PC-3 (cell line): ENCODE results near the gene NFATC2. TPM values are rescaled to one million over a fixed set of nuclear protein-coding genes. Genes with fewer than 3 reads are reported as not detected.
A peak's percentile ranks its signal among the peaks of the same experiment; 100 is the strongest.

ENCODE experiments used
- ATAC-seq: fragments of 200-7000 bp; cut with Tn5 transposase; 2 replicates; pipeline ENCODE4 v1.9.1; 2020; ENCODE audit warnings: mild to moderate bottlenecking, moderate library complexity
- BruUV-seq: library from RNA; stranded (reverse); fragments of 400-500 nt; replicated peaks from 2 replicates; lab custom pipeline; 2021; lab: Mats Ljungman, UMichigan
- CTCF ChIA-PET: fragments of 300-600 bp; sonication (Branson Sonifier 250); formaldehyde crosslinking; loops from one replicate; lab custom pipeline; 2022; ENCODE audit warnings: antibody characterized with exemption; lab: Charles Lee
- POLR2A ChIA-PET: fragments of 300-600 bp; sonication (Branson Sonifier 250); formaldehyde crosslinking; loops from one replicate; lab custom pipeline; 2022; ENCODE audit warnings: antibody characterized with exemption; ENCODE audit not compliant: unreplicated experiment; lab: Charles Lee
- DNase-seq: peaks from one replicate; pipeline ENCODE4 v3.0.0-alpha.2; 2015
- H2AFZ ChIP-seq: fragments of 300-600 bp; sonication (generic); 2 replicates; pipeline ENCODE4 v1.6.0; 2016; ENCODE audit warnings: antibody characterized with exemption, low read length
- H3F3A ChIP-seq: fragments of 300-600 bp; sonication (generic); one replicate; pipeline ENCODE4 v1.6.0; 2017; ENCODE audit warnings: antibody characterized with exemption, low read length, control low read depth, mild to moderate bottlenecking; ENCODE audit not compliant: unreplicated experiment
- H3K27ac ChIP-seq: fragments of 300-600 bp; sonication (generic); 2 replicates; pipeline ENCODE4 v1.5.1; 2016; ENCODE audit warnings: mild to moderate bottlenecking, low read length
- H3K27me3 ChIP-seq: fragments of 300-600 bp; sonication (generic); 2 replicates; pipeline ENCODE4 v1.6.1; 2016; ENCODE audit warnings: low read length, mixed read lengths
- H3K36me3 ChIP-seq: fragments of 300-600 bp; sonication (generic); 2 replicates; pipeline ENCODE4 v1.6.1; 2016; ENCODE audit warnings: low read depth, mixed run types, low read length, mixed read lengths
- H3K4me1 ChIP-seq: fragments of 300-600 bp; sonication (generic); 2 replicates; pipeline ENCODE4 v1.5.1; 2016; ENCODE audit warnings: low read length; ENCODE audit not compliant: insufficient read depth
- H3K4me2 ChIP-seq: fragments of 300-600 bp; sonication (generic); 2 replicates; pipeline ENCODE4 v1.6.0; 2016; ENCODE audit warnings: low read length
- H3K4me3 ChIP-seq: fragments of 300-600 bp; sonication (generic); 2 replicates; pipeline ENCODE4 v1.5.1; 2016; ENCODE audit warnings: mild to moderate bottlenecking, low read length, mixed read lengths
- H3K79me2 ChIP-seq: fragments of 300-600 bp; sonication (generic); 2 replicates; pipeline ENCODE4 v1.6.1; 2017; ENCODE audit warnings: low read length, mixed read lengths
- H3K9ac ChIP-seq: fragments of 300-600 bp; sonication (generic); 2 replicates; pipeline ENCODE4 v1.6.0; 2016; ENCODE audit warnings: mild to moderate bottlenecking, low read length
- H3K9me2 ChIP-seq: fragments of 300-600 bp; sonication (generic); replicated peaks from 2 replicates; pipeline ENCODE4 v1.6.1; 2016; ENCODE audit warnings: mixed run types, low read length, mixed read lengths
- H3K9me3 ChIP-seq: fragments of 300-600 bp; sonication (generic); 2 replicates; pipeline ENCODE4 v1.6.1; 2016; ENCODE audit warnings: low read length, mixed read lengths
- H4K20me1 ChIP-seq: fragments of 300-600 bp; sonication (generic); 2 replicates; pipeline ENCODE4 v1.6.1; 2016; ENCODE audit warnings: low read length, mixed read lengths
- EZH2 ChIP-seq: fragments of 300-600 bp; sonication (generic); IDR thresholded peaks from one replicate; pipeline ENCODE4 v1.6.1; 2017; ENCODE audit warnings: antibody characterized with exemption, mild to moderate bottlenecking, low read length; ENCODE audit not compliant: unreplicated experiment
- EZH2phosphoT487 ChIP-seq: fragments of 300-600 bp; sonication (generic); IDR thresholded peaks from 2 replicates; pipeline ENCODE4 v1.6.1; 2018; ENCODE audit warnings: mild to moderate bottlenecking, antibody characterized with exemption, low read length, borderline replicate concordance
- intact Hi-C: fragments of 100-400 bp; cut with micrococcal nuclease; formaldehyde crosslinking; loops from 2 replicates; pipeline ENCODE4 v1.9.0; 2023
- total RNA-seq: library from RNA; depleted of rRNA; stranded (reverse); fragments of >200 nt; gene quantifications from 2 replicates; pipeline ENCODE4 v1.2.3, GENCODE V29; 2014
- TF ChIP-seq, protein P1 (sequence below): fragments of 300-600 bp; sonication (generic); conservative IDR thresholded peaks from 2 replicates; pipeline ENCODE4 v1.5.1; 2017; ENCODE audit warnings: antibody characterized with exemption, low read depth, mild to moderate bottlenecking, low read length

NFATC2 gene
- total RNA-seq, 1 experiment from 2014 or later, result 12.9 TPM

DNA sequence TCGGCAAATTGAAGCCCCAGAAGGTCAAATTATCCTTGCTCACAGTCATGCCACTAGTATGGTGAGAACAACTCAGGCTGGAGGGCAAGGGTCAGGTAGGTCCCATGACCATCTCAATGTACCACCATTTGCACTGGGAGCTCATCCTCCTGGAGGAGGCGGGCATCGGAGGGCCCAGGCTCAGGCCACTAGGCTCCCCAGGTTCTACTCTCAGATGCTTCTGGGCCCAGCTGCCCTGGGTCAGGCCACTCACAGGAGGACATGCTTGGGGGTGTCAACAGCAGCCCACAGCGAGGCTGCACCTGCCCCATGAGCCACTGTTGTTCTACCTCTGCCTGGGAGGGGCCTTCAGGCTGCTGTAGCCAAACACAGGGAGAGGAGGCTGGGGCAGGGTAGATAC lies 39.1 kb downstream of the NFATC2 start:
- ChIA-PET POLR2A (no interaction called here), CTCF (no interaction called here)
- H3K9me3 ChIP-seq, result no peaks in the 10 kb centered on the region
- H3K27ac ChIP-seq, result no peak overlapping the region
- no peak overlapping the region for H3K4me2 ChIP-seq
- H3K4me3 ChIP-seq, result no peak overlapping the region
- ATAC-seq, result no peak
- intact Hi-C loops, result no loop called here
- no peaks in the 10 kb centered on the region for H3K4me1 ChIP-seq
- BruUV-seq, result no TSS peak
- TF ChIP-seq, protein P1, sequence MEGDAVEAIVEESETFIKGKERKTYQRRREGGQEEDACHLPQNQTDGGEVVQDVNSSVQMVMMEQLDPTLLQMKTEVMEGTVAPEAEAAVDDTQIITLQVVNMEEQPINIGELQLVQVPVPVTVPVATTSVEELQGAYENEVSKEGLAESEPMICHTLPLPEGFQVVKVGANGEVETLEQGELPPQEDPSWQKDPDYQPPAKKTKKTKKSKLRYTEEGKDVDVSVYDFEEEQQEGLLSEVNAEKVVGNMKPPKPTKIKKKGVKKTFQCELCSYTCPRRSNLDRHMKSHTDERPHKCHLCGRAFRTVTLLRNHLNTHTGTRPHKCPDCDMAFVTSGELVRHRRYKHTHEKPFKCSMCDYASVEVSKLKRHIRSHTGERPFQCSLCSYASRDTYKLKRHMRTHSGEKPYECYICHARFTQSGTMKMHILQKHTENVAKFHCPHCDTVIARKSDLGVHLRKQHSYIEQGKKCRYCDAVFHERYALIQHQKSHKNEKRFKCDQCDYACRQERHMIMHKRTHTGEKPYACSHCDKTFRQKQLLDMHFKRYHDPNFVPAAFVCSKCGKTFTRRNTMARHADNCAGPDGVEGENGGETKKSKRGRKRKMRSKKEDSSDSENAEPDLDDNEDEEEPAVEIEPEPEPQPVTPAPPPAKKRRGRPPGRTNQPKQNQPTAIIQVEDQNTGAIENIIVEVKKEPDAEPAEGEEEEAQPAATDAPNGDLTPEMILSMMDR, result no peak
- TF ChIP-seq EZH2phosphoT487 (no peak), EZH2 (no peak)
- no peak overlapping the region for H2AFZ ChIP-seq
- no peaks in the 10 kb centered on the region for H3K36me3 ChIP-seq
- H3K9me2 ChIP-seq, result no peaks in the 10 kb centered on the region
- H3F3A ChIP-seq, result no peaks in the 10 kb centered on the region
- no peak for DNase-seq
- no peak overlapping the region for H3K9ac ChIP-seq
- no peaks in the 10 kb centered on the region for H3K27me3 ChIP-seq
- no peaks in the 10 kb centered on the region for H3K79me2 ChIP-seq
- H4K20me1 ChIP-seq, result no peaks in the 10 kb centered on the region

DNA sequence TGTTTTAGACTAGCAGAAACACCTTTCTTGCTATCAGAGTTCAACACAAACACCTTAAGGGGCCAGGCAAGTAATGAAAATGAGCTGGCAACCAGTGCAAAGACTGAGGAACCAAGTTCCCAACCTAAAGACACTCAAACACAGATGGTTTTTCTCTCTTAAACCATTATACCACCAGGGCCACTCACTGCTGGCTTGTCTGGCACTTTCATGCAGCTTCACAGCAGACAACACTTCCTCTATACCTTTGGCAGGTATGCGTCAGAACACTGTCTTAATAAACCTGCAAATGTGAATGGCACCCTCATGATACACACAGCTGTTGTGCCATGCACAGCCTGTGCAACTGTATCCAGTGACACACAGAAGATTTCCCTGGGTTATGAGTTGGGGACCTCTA lies 41.6 kb downstream of the NFATC2 start:
- ChIA-PET POLR2A (no interaction called here), CTCF (no interaction called here)

DNA sequence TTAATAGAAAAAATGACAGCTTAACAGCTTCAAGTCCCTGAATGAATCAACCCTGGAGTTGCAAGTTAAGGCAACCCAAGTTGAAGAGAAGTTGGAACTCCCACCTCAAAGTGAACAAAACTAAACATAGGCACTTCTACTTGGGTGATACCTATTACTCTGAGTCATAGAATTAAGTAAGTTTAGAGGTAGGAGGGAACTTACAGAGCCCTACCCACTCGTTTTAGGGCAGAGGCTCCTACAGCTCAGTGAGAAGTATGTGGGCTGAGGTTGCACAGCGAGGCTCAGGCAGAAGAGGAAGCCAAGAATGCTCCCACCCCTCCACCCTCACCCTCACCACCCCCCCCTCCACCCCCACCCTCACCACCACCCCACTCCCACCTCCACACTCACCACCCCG lies 42.2 kb downstream of the NFATC2 start:
- H2AFZ ChIP-seq, result no peak overlapping the region
- H4K20me1 ChIP-seq, result no peaks in the 10 kb centered on the region
- no peaks in the 10 kb centered on the region for H3K4me1 ChIP-seq
- POLR2A ChIA-PET, result no interaction called here
- H3K4me2 ChIP-seq, result no peak overlapping the region
- no peaks in the 10 kb centered on the region for H3K79me2 ChIP-seq
- TF ChIP-seq, protein P1, result no peak
- TF ChIP-seq EZH2, result no peak
- no peak for TF ChIP-seq EZH2phosphoT487
- no TSS peak for BruUV-seq
- H3K9ac ChIP-seq, result no peak overlapping the region
- CTCF ChIA-PET, result no interaction called here
- no peaks in the 10 kb centered on the region for H3F3A ChIP-seq
- no peaks in the 10 kb centered on the region for H3K9me3 ChIP-seq
- ATAC-seq (peak; percentile 49), DNase-seq (peak; percentile 44)
- H3K4me3 ChIP-seq, result no peak overlapping the region
- H3K9me2 ChIP-seq, result no peaks in the 10 kb centered on the region
- H3K27ac ChIP-seq, result no peak overlapping the region
- no peaks in the 10 kb centered on the region for H3K27me3 ChIP-seq
- no peaks in the 10 kb centered on the region for H3K36me3 ChIP-seq
- intact Hi-C loops, result no loop called here

More for the DNA sequence above, 41.6 kb downstream of the NFATC2 start:
- TF ChIP-seq, protein P1, result no peak
- TF ChIP-seq EZH2phosphoT487, result no peak
- no peak for TF ChIP-seq EZH2
- H3K36me3 ChIP-seq, result no peaks in the 10 kb centered on the region
- no peak; the same call in 1 of the 2 replicates for ATAC-seq
- H3K9ac ChIP-seq, result no peak overlapping the region
- BruUV-seq, result no TSS peak
- H4K20me1 ChIP-seq, result no peaks in the 10 kb centered on the region
- no peak overlapping the region for H2AFZ ChIP-seq
- H3K9me2 ChIP-seq, result no peaks in the 10 kb centered on the region
- intact Hi-C loops, result no loop called here
- no peaks in the 10 kb centered on the region for H3F3A ChIP-seq
- no peak overlapping the region for H3K4me3 ChIP-seq
- H3K27ac ChIP-seq, result no peak overlapping the region
- no peaks in the 10 kb centered on the region for H3K4me1 ChIP-seq
- H3K9me3 ChIP-seq, result no peaks in the 10 kb centered on the region
- no peaks in the 10 kb centered on the region for H3K79me2 ChIP-seq
- H3K27me3 ChIP-seq, result no peaks in the 10 kb centered on the region
- H3K4me2 ChIP-seq, result no peak overlapping the region
- no peak for DNase-seq
